ENCODE results near the gene TTLL1. TPM values are rescaled to one million over a fixed set of nuclear protein-coding genes. Genes with fewer than 3 reads are reported as not detected.

The TTLL1 gene
- 8.4 TPM for total RNA-seq
- 11.5 TPM for polyA plus RNA-seq (ENCODE audit: insufficient read depth, low read depth, low replicate concordance)
- long read RNA-seq, donor 1, partial matches to known transcripts = 0 of 3 reads
- long read RNA-seq, donor 1, other reads (novel, unspliced or antisense) = 0 of 3 reads
- long read RNA-seq, donor 2, partial matches to known transcripts = 0 of 2 reads
- long read RNA-seq, donor 2, other reads (novel, unspliced or antisense) = 0 of 2 reads
- long read RNA-seq, donor 3, transcript TTLL1-201 (11 exons, 1,645 nt) = major isoform, 8 of 9 reads
- long read RNA-seq, donor 3, partial matches to known transcripts = 0 of 9 reads
- long read RNA-seq, donor 3, other reads (novel, unspliced or antisense) = 0 of 9 reads
- long read RNA-seq, donor 4, transcript TTLL1-201 (11 exons, 1,645 nt) = major isoform, 5 of 5 reads
- long read RNA-seq, donor 4, partial matches to known transcripts = 0 of 5 reads
- long read RNA-seq, donor 4, other reads (novel, unspliced or antisense) = 0 of 5 reads
- long read RNA-seq, donor 5 = 0 reads
- long read RNA-seq, donor 6, partial matches to known transcripts = 0 of 3 reads
- long read RNA-seq, donor 6, other reads (novel, unspliced or antisense) = 0 of 3 reads
- long read RNA-seq, donor 7, transcript TTLL1-201 (11 exons, 1,645 nt) = major isoform, 13 of 16 reads
- long read RNA-seq, donor 7, partial matches to known transcripts = 1 of 16 reads
- long read RNA-seq, donor 7, other reads (novel, unspliced or antisense) = 2 of 16 reads
- long read RNA-seq, donor 8, transcript TTLL1-201 (11 exons, 1,645 nt) = major isoform, 5 of 5 reads
- long read RNA-seq, donor 8, partial matches to known transcripts = 0 of 5 reads
- long read RNA-seq, donor 8, other reads (novel, unspliced or antisense) = 0 of 5 reads
- long read RNA-seq, donor 9, partial matches to known transcripts = 0 of 1 reads
- long read RNA-seq, donor 9, other reads (novel, unspliced or antisense) = 0 of 1 reads
- long read RNA-seq, donor 10 = 0 reads

DNA sequence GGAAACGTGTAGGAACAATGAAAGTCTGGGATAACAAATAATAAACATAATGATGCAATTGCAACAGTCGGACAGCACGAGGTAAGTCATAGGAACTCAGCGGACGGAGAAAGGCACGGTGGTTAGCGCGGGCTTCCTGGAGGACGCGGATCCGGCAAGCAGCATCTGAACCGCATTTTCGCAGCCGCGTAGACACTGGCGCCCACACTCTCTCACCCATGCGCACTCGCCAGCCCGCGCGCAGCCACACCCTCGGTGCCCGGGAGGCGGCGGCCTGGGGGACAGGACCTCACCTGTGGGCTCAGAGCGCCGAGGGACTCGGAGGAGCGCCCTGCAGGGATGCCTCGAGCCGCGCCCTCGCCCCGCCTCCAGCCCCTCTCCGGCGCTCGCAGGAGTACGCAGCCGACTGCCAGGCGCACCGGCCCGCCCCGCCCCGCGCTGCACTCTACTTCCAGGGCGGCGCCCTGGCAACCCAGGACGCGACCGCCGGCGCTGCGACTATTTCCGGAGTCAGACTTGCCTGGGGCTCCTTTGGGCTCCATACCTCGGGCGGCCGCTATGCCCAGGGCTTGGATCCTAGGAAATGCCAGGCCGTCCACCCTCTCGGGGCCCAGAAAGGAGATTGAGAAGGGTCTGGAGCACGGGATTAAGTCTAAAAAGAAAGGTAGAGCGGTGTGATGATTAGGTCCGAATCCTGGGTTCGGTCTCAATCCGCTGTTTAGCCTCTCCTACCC lies at the start of gene TTLL1:
TTLL1 (minus strand) TSS at position 408 of the 734 bp plus-strand sequence. CDS start 13,805 bp downstream, outside the sequence.
- H3K27ac ChIP-seq (ENCODE audit: low read depth in 2 of 2, low read length in 2 of 2) = no peak within 1 kb of the TSS
- TF ChIP-seq CTCF (IDR thresholded peaks at IDR 0.05; ENCODE audit: borderline replicate concordance, extremely low read depth, insufficient read depth) = no peak
- peaks cover 0 to 3% (median 0%) of the 10 kb centered on the region in 3 donors for H3K4me1 ChIP-seq (ENCODE audit: control insufficient read depth in 2 of 3, insufficient read depth in 2 of 3, low read depth in 1 of 3, low read length in 3 of 3)
- H3K36me3 ChIP-seq (ENCODE audit: control insufficient read depth in 2 of 3, insufficient read depth in 3 of 3, low read length in 3 of 3) = no peaks in the 10 kb centered on the region
- DNase-seq (peak; percentile 88 to 96 (median 92)), FAIRE-seq (no peak)
- intact Hi-C loops (cut with DNase I) = no loop called here
- H3K9me3 ChIP-seq (ENCODE audit: control insufficient read depth in 2 of 3, insufficient read depth in 1 of 3, low read length in 3 of 3) = no peaks in the 10 kb centered on the region
- peak within 1 kb of the TSS; percentile 79 to 88 (median 84) for H3K4me3 ChIP-seq (ENCODE audit: low read length in 3 of 3)
- H3K9ac ChIP-seq (ENCODE audit: low read length in 3 of 3) = peak within 1 kb of the TSS in 2 of 3 donors; percentile 71 to 79
- no peaks in the 10 kb centered on the region for H3K27me3 ChIP-seq (ENCODE audit: control insufficient read depth, insufficient read depth, low read length)

DNA sequence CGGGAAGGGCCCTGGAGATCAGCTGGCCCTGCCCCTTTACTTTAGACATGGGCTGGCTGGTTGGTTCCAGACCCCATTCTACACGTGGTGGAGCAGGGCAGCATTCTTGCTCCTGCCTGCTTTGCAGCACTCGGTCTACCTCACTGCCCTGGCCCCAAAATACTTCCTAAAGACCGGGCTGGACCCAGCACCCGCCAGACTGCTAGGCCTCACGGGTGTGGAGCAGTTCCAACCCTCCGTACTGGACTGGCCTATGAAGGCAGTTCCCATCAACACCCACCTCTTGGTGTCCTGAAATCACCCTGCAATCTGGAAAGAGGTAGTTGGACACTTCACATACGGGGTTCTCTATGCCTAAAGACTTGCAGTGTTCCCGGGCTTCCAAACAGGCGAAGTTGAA lies 47.6 kb upstream of the TTLL1 start:
- H3K27ac ChIP-seq (ENCODE audit: low read depth in 2 of 2, low read length in 2 of 2) = peak overlapping the region in 1 of 2 donors; percentile 34
- intact Hi-C loops (cut with DNase I) = no loop called here
- no peak for TF ChIP-seq CTCF (IDR thresholded peaks at IDR 0.05; ENCODE audit: borderline replicate concordance, extremely low read depth, insufficient read depth)
- no peaks in the 10 kb centered on the region for H3K27me3 ChIP-seq (ENCODE audit: control insufficient read depth, insufficient read depth, low read length)
- H3K9ac ChIP-seq (ENCODE audit: low read length in 3 of 3) = no peak overlapping the region
- peaks cover 8 to 51% (median 21%) of the 10 kb centered on the region in 3 donors for H3K36me3 ChIP-seq (ENCODE audit: control insufficient read depth in 2 of 3, insufficient read depth in 3 of 3, low read length in 3 of 3)
- no peak for FAIRE-seq
- DNase-seq = no peak
- H3K9me3 ChIP-seq (ENCODE audit: control insufficient read depth in 2 of 3, insufficient read depth in 1 of 3, low read length in 3 of 3) = no peaks in the 10 kb centered on the region
- H3K4me1 ChIP-seq (ENCODE audit: control insufficient read depth in 2 of 3, insufficient read depth in 2 of 3, low read depth in 1 of 3, low read length in 3 of 3) = peaks cover 0 to 9% (median 5%) of the 10 kb centered on the region in 3 donors
- H3K4me3 ChIP-seq (ENCODE audit: low read length in 3 of 3) = no peak overlapping the region

DNA sequence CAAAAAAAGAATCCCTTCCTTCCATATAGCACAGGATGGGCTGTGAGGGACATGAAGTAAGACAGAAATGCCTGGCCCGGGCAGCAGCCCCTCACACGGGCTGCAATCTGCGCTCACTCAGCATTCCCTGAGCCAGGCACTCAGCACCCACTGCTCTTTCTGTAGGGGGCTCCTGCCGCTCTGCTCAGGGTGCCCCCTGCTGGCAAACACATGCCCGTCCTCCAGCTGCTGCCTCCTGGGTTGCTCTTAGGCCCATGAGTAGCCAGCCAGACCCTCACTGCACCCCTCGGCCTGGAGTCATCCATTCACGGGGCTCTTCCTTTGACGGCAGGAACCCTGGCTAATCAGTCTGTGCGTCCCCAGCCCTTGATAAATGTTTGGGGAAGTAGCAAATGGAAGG lies 47.1 kb upstream of the TTLL1 start:
- no peak overlapping the region for H3K9ac ChIP-seq (ENCODE audit: low read length in 3 of 3)
- H3K4me1 ChIP-seq (ENCODE audit: control insufficient read depth in 2 of 3, insufficient read depth in 2 of 3, low read depth in 1 of 3, low read length in 3 of 3) = peaks cover 0 to 7% (median 6%) of the 10 kb centered on the region in 3 donors
- FAIRE-seq = no peak
- peaks cover 8 to 51% (median 21%) of the 10 kb centered on the region in 3 donors for H3K36me3 ChIP-seq (ENCODE audit: control insufficient read depth in 2 of 3, insufficient read depth in 3 of 3, low read length in 3 of 3)
- intact Hi-C loops (cut with DNase I) = no loop called here
- H3K27ac ChIP-seq (ENCODE audit: low read depth in 2 of 2, low read length in 2 of 2) = no peak overlapping the region
- H3K27me3 ChIP-seq (ENCODE audit: control insufficient read depth, insufficient read depth, low read length) = no peaks in the 10 kb centered on the region
- TF ChIP-seq CTCF (IDR thresholded peaks at IDR 0.05; ENCODE audit: borderline replicate concordance, extremely low read depth, insufficient read depth) = peak; percentile 39
- no peak overlapping the region for H3K4me3 ChIP-seq (ENCODE audit: low read length in 3 of 3)
- peak in 2 of 5 donors; percentile 29 to 46 for DNase-seq
- H3K9me3 ChIP-seq (ENCODE audit: control insufficient read depth in 2 of 3, insufficient read depth in 1 of 3, low read length in 3 of 3) = no peaks in the 10 kb centered on the region
